GM23338 (cell line): Measurements from ENCODE around the gene GPR31. TPM values are rescaled to one million over a fixed set of nuclear protein-coding genes. Genes with fewer than 3 reads are reported as not detected.
"Not testable (repeated sequence)": the region's sequence is repeated elsewhere in the genome, so short reads cannot be mapped to it uniquely, and the experiment has no call there.

Experiments used
- ATAC-seq: fragments of 200-7000 bp; cut with Tn5 transposase; 3 replicates; pipeline ENCODE4 v1.9.1; 2020
- DNase-seq: peaks from one replicate; pipeline ENCODE4 v3.0.0-alpha.2; 2015; ENCODE audit warnings: low spot score
- H2AFZ ChIP-seq: fragments of 200-600 bp; sonication (generic); 2 replicates; pipeline ENCODE4 v1.8.0; 2016; ENCODE audit warnings: antibody characterized with exemption, mild to moderate bottlenecking, moderate library complexity
- H3F3A ChIP-seq: fragments of 200-600 bp; sonication (generic); replicated peaks from 2 replicates; pipeline ENCODE4 v1.8.0; 2017; ENCODE audit warnings: antibody characterized with exemption, mixed run types, low read depth
- H3K27ac ChIP-seq: fragments of 200-600 bp; sonication (generic); 2 replicates; pipeline ENCODE4 v1.6.1; 2016; ENCODE audit warnings: low read depth
- H3K27me3 ChIP-seq: fragments of 200-600 bp; sonication (generic); 2 replicates; pipeline ENCODE4 v1.8.0; 2016; ENCODE audit warnings: mild to moderate bottlenecking, mixed run types, moderate library complexity; ENCODE audit not compliant: insufficient read depth
- H3K36me3 ChIP-seq: fragments of 200-600 bp; sonication (generic); 2 replicates; pipeline ENCODE4 v1.8.0; 2016; ENCODE audit warnings: mild to moderate bottlenecking; ENCODE audit not compliant: insufficient read depth
- H3K4me1 ChIP-seq: fragments of 200-600 bp; sonication (generic); 2 replicates; pipeline ENCODE4 v1.8.0; 2016; ENCODE audit warnings: mild to moderate bottlenecking, moderate library complexity; ENCODE audit not compliant: insufficient read depth
- H3K4me2 ChIP-seq: fragments of 200-600 bp; sonication (generic); 2 replicates; pipeline ENCODE4 v1.7.1; 2017; ENCODE audit warnings: mixed run types
- H3K4me3 ChIP-seq: fragments of 200-600 bp; sonication (generic); 2 replicates; pipeline ENCODE4 v1.6.1; 2016; ENCODE audit warnings: mixed run types
- H3K79me2 ChIP-seq: fragments of 200-600 bp; sonication (generic); replicated peaks from 2 replicates; pipeline ENCODE4 v1.8.0; 2017; ENCODE audit warnings: mild to moderate bottlenecking; ENCODE audit not compliant: insufficient read depth
- H3K9me2 ChIP-seq: fragments of 200-600 bp; sonication (generic); 2 replicates; pipeline ENCODE4 v1.8.0; 2017; ENCODE audit not compliant: insufficient read depth
- H4K20me1 ChIP-seq: fragments of 200-600 bp; sonication (generic); replicated peaks from 2 replicates; pipeline ENCODE4 v1.8.0; 2017; ENCODE audit warnings: mild to moderate bottlenecking; ENCODE audit not compliant: insufficient read depth
- H3K27ac Mint-ChIP-seq: 2 replicates; pipeline ENCODE4 v1.8.0; 2020; ENCODE audit warnings: inconsistent platforms, mild to moderate bottlenecking, moderate library complexity, mixed read lengths
- H3K27me3 Mint-ChIP-seq: 3 replicates; pipeline ENCODE4 v1.8.0; 2022; ENCODE audit warnings: low read depth, mild to moderate bottlenecking, moderate library complexity, mixed read lengths, inconsistent platforms; ENCODE audit not compliant: insufficient read depth, poor library complexity
- H3K36me3 Mint-ChIP-seq: 3 replicates; pipeline ENCODE4 v1.8.0; 2021; ENCODE audit warnings: low read depth, mild to moderate bottlenecking, inconsistent platforms, moderate library complexity, mixed read lengths
- H3K4me1 Mint-ChIP-seq: 3 replicates; pipeline ENCODE4 v1.8.0; 2020; ENCODE audit warnings: mild to moderate bottlenecking, inconsistent platforms, mixed read lengths
- H3K4me3 Mint-ChIP-seq: 3 replicates; pipeline ENCODE4 v1.8.0; 2021; ENCODE audit warnings: moderate library complexity, mild to moderate bottlenecking, inconsistent platforms, mixed read lengths
- H3K9me3 Mint-ChIP-seq: 3 replicates; pipeline ENCODE4 v1.8.0; 2020; ENCODE audit warnings: moderate library complexity, mild to moderate bottlenecking, inconsistent platforms, mixed read lengths
- CREB1 ChIP-seq: fragments of 250-450 bp; sonication (Bioruptor Pico); IDR thresholded peaks from 2 replicates; pipeline ENCODE4 v1.5.0; 2020; ENCODE audit warnings: low read depth, mild to moderate bottlenecking, moderate library complexity
- CTCF ChIP-seq, 2 experiments: fragments of 200-600 bp in 1 of 2; sonication (generic) in 1 of 2; conservative IDR thresholded peaks; 2 replicates each; pipeline versions ENCODE4 v1.5.1 to v1.6.1; 2016 to 2017; ENCODE audit warnings: antibody characterized with exemption in 2 of 2, low read depth in 2 of 2, mild to moderate bottlenecking in 2 of 2, moderate library complexity in 1 of 2
- ETS1 ChIP-seq: IDR thresholded peaks from 2 replicates; pipeline ENCODE4 v1.6.1; 2016; ENCODE audit warnings: antibody characterized with exemption
- EZH2 ChIP-seq: fragments of 200-600 bp; sonication (generic); IDR thresholded peaks from one replicate; pipeline ENCODE4 v1.8.0; 2017; ENCODE audit warnings: antibody characterized with exemption, mild to moderate bottlenecking, low read depth; ENCODE audit not compliant: unreplicated experiment
- EZH2phosphoT487 ChIP-seq: fragments of 200-600 bp; sonication (generic); IDR thresholded peaks from one replicate; pipeline ENCODE4 v1.8.1; 2018; ENCODE audit warnings: antibody characterized with exemption; ENCODE audit not compliant: unreplicated experiment
- JUNB ChIP-seq: IDR thresholded peaks from one replicate; pipeline ENCODE4 v1.6.1; 2016; ENCODE audit warnings: antibody characterized with exemption; ENCODE audit not compliant: unreplicated experiment
- POLR2AphosphoS5 ChIP-seq: IDR thresholded peaks from 2 replicates; pipeline ENCODE4 v1.6.1; 2016; ENCODE audit warnings: antibody characterized with exemption, low read depth
- REST ChIP-seq: IDR thresholded peaks from one replicate; pipeline ENCODE4 v1.6.1; 2018; ENCODE audit warnings: antibody characterized with exemption; ENCODE audit not compliant: unreplicated experiment
- STAT1 ChIP-seq: IDR thresholded peaks from one replicate; pipeline ENCODE4 v1.6.1; 2016; ENCODE audit warnings: antibody characterized with exemption; ENCODE audit not compliant: unreplicated experiment
- ZNF114 ChIP-seq: fragments of 250-450 bp; sonication (Bioruptor Pico); IDR thresholded peaks from 2 replicates; pipeline ENCODE4 v1.5.0; 2020; ENCODE audit warnings: mild to moderate bottlenecking, moderate library complexity
- ZNF331 ChIP-seq: fragments of 250-450 bp; sonication (Bioruptor Pico); IDR thresholded peaks from 2 replicates; pipeline ENCODE4 v1.5.0; 2020; ENCODE audit warnings: low read depth, mild to moderate bottlenecking, moderate library complexity
- long read RNA-seq: library from polyadenylated mRNA; unstranded; transcript quantifications from one replicate; pipeline ENCODE4 v2.0.0, GENCODE V29; 2020; ENCODE audit not compliant: unreplicated experiment
- polyA plus RNA-seq: library from polyadenylated mRNA; unstranded; fragments of >200 nt; fragmentation: Nextera tagmentation; extraction: Ambion mirVana; gene quantifications from 2 replicates; pipeline ENCODE4 v1.2.1, GENCODE V29; 2016
- total RNA-seq: library from RNA; depleted of rRNA; stranded (reverse); fragments of >200 nt; shearing (Covaris generic); gene quantifications from 2 replicates; pipeline ENCODE4 v1.2.3, GENCODE V29; 2014; rRNA removed

GPR31 gene
- total RNA-seq (not detected in 2 replicates), polyA plus RNA-seq (not detected in 2 replicates)
- long read RNA-seq: 0 reads

GRCh38 chr6:167157863-167158262, at the start of gene GPR31:
Gene GPR31, minus strand, starts transcription at chr6:167157980. Its CDS starts 149 bp downstream, at chr6:167157831.
- Histone ChIP-seq H3K27me3 (no peaks in the 10 kb centered on the region), H3K27ac (no peak within 1 kb of the TSS), H3F3A (peaks cover 10% of the 10 kb centered on the region), H3K4me1 (peaks cover 10% of the 10 kb centered on the region), H3K79me2 (no peaks in the 10 kb centered on the region), H3K36me3 (no peaks in the 10 kb centered on the region), H3K9me2 (peaks cover 30% of the 10 kb centered on the region), H3K4me2 (no peak within 1 kb of the TSS), H2AFZ (peak within 1 kb of the TSS; percentile 10; the same call in 1 of the 2 replicates), H3K4me3 (no peak within 1 kb of the TSS), H4K20me1 (no peaks in the 10 kb centered on the region)
- Mint-ChIP-seq H3K9me3 (peaks cover 5% of the 10 kb centered on the region; the same call in 1 of the 3 replicates), H3K27ac (no peak within 1 kb of the TSS), H3K4me3 (no peak within 1 kb of the TSS), H3K27me3 (peaks cover 11% of the 10 kb centered on the region), H3K36me3 (peaks cover 15% of the 10 kb centered on the region; the same call in 2 of the 3 replicates), H3K4me1 (peaks cover 29% of the 10 kb centered on the region)
- TF ChIP-seq EZH2: no peak
- DNase-seq (no peak), ATAC-seq (no peak)

GRCh38 chr6:167207527-167207926, 49.7 kb upstream of the GPR31 start:
- no peaks in the 10 kb centered on the region; the same call in 2 of the 3 replicates for H3K9me3 Mint-ChIP-seq
- no peak for TF ChIP-seq POLR2AphosphoS5
- no peak for TF ChIP-seq ZNF114
- TF ChIP-seq ETS1: no peak
- TF ChIP-seq ZNF331 (CRISPR knock-in tag): no peak
- no peak for TF ChIP-seq EZH2phosphoT487
- TF ChIP-seq CTCF (conservative IDR thresholded peaks at IDR 0.05; ENCODE audit: low read depth in 2 of 2): no peak
- no peak for TF ChIP-seq EZH2
- no peak for TF ChIP-seq CREB1 (CRISPR knock-in tag)
- TF ChIP-seq STAT1: no peak
- TF ChIP-seq JUNB: no peak
- TF ChIP-seq REST: no peak
- ATAC-seq (no peak), DNase-seq (no peak)
- Histone ChIP-seq H3K9me2 (no peaks in the 10 kb centered on the region), H3K27me3 (no peaks in the 10 kb centered on the region), H3K79me2 (no peaks in the 10 kb centered on the region), H3K4me3 (no peak overlapping the region), H2AFZ (no peak overlapping the region), H3F3A (no peaks in the 10 kb centered on the region), H3K36me3 (no peaks in the 10 kb centered on the region), H3K27ac (no peak overlapping the region), H3K4me2 (no peak overlapping the region), H3K4me1 (no peaks in the 10 kb centered on the region; the same call in 1 of the 2 replicates), H4K20me1 (no peaks in the 10 kb centered on the region)
- peaks cover 11% of the 10 kb centered on the region for H3K27me3 Mint-ChIP-seq
- no peaks in the 10 kb centered on the region for H3K36me3 Mint-ChIP-seq
- H3K4me3 Mint-ChIP-seq: no peak overlapping the region
- H3K27ac Mint-ChIP-seq: no peak overlapping the region
- peaks cover 23% of the 10 kb centered on the region for H3K4me1 Mint-ChIP-seq

GRCh38 chr6:167205316-167205715, 47.5 kb upstream of the GPR31 start:
- not testable (repeated sequence) for H4K20me1 ChIP-seq, H3F3A ChIP-seq, H3K36me3 ChIP-seq, DNase-seq, H3K9me3 Mint-ChIP-seq, H3K4me3 Mint-ChIP-seq, H3K4me1 ChIP-seq, H3K4me2 ChIP-seq, H3K27me3 Mint-ChIP-seq, H3K36me3 Mint-ChIP-seq, H3K4me3 ChIP-seq, ATAC-seq, H3K27ac Mint-ChIP-seq, H3K79me2 ChIP-seq, H3K27ac ChIP-seq, H2AFZ ChIP-seq, H3K27me3 ChIP-seq
- 0 out of 2 replicates have a peak, but pooled peaks cover 10% of the 10 kb centered on the region for H3K9me2 ChIP-seq
- H3K4me1 Mint-ChIP-seq: peaks cover 25% of the 10 kb centered on the region
